ENCODE measurements around the gene SPARC. TPM values are rescaled to one million over a fixed set of nuclear protein-coding genes. Genes with fewer than 3 reads are reported as not detected.

The SPARC gene
- total RNA-seq, 1 experiment from 2014 or later: 320 TPM

- H3K23me2 ChIP-seq (ENCODE audit: insufficient read length, low read depth, low read length, poor library complexity, severe bottlenecking): peaks cover 11% of the 10 kb centered on the region
- H3K4ac ChIP-seq (ENCODE audit: low read depth, low read length): no peak overlapping the region
- H2BK5ac ChIP-seq (ENCODE audit: insufficient read length, low read length): no peak overlapping the region
- peak overlapping the region; percentile 37 for H3T11ph ChIP-seq (ENCODE audit: low read length)
- no peaks in the 10 kb centered on the region for H3K79me1 ChIP-seq (ENCODE audit: insufficient read depth, low read depth, low read length, poor library complexity, severe bottlenecking)
- H3K4me3 Mint-ChIP-seq: peak overlapping the region; percentile 88 to 92
- no peak overlapping the region for H4K5ac ChIP-seq (ENCODE audit: insufficient read length, low read depth, low read length)
- no peaks in the 10 kb centered on the region for H3K9me3 Mint-ChIP-seq
- H2AFZ ChIP-seq (ENCODE audit: low read length): no peak overlapping the region
- H3K27ac ChIP-seq (ENCODE audit: insufficient read length, low read depth, low read length): no peak overlapping the region
- H2BK120ac ChIP-seq (ENCODE audit: low read depth, low read length, poor library complexity, severe bottlenecking): no peak overlapping the region
- no peaks in the 10 kb centered on the region for H3K9me3 ChIP-seq (ENCODE audit: control insufficient read depth, low read depth, low read length)
- TF ChIP-seq CTCF (conservative IDR thresholded peaks at IDR 0.05): peak; percentile 61
- no peak overlapping the region for H3K18ac ChIP-seq (ENCODE audit: insufficient read length, low read depth, low read length)
- peak overlapping the region; percentile 79 to 92 (median 89) for H3K27ac Mint-ChIP-seq
- H4K20me1 ChIP-seq (ENCODE audit: control insufficient read depth, insufficient read depth, insufficient read length): no peaks in the 10 kb centered on the region
- no peak overlapping the region for H3K56ac ChIP-seq (ENCODE audit: insufficient read length, low read depth, low read length)
- H3K23ac ChIP-seq (ENCODE audit: insufficient read length, low read depth, low read length): no peak overlapping the region
- no peak overlapping the region for H2BK12ac ChIP-seq (ENCODE audit: insufficient read length, low read depth, low read length)
- H3K4me1 ChIP-seq (ENCODE audit: insufficient read depth, low read length): peaks cover 5% of the 10 kb centered on the region; the same call in 1 of the 2 replicates
- no peak overlapping the region for H2BK15ac ChIP-seq (ENCODE audit: low read depth, low read length)
- no peaks in the 10 kb centered on the region for H3K79me2 ChIP-seq (ENCODE audit: insufficient read depth, low read length)
- H3K9ac ChIP-seq (ENCODE audit: extremely low read depth, insufficient read length, low read length): no peak overlapping the region
- peaks cover 3 to 10% (median 6%) of the 10 kb centered on the region in 3 experiments; a peak in 4 of 7 replicates for H3K36me3 Mint-ChIP-seq (ENCODE audit: insufficient read depth in 1 of 3, low read depth in 3 of 3)
- DNase-seq: peak; percentile 91
- no peak overlapping the region for H2AK5ac ChIP-seq (ENCODE audit: insufficient read length, low read length)
- no peak overlapping the region for H4K91ac ChIP-seq (ENCODE audit: insufficient read length, low read depth, low read length)
- H2BK20ac ChIP-seq (ENCODE audit: low read depth, low read length, poor library complexity, severe bottlenecking): no peak overlapping the region
- H3K4me1 Mint-ChIP-seq: peaks cover 38 to 39% of the 10 kb centered on the region in 2 experiments
- H3K4me2 ChIP-seq (ENCODE audit: insufficient read depth, insufficient read length, low read length): peak overlapping the region; percentile 48
- H4K8ac ChIP-seq (replicated peaks; ENCODE audit: insufficient read length, low read depth, low read length): no peak overlapping the region
- H3K27me3 Mint-ChIP-seq (ENCODE audit: low read depth): no peaks in the 10 kb centered on the region
- no CpG with 5 or more reads among the region's 8 CpGs for WGBS (ENCODE audit: extremely low coverage, insufficient read length, low lambda C conversion rate)
- H3K27me3 ChIP-seq (ENCODE audit: insufficient read depth, low read length): no peaks in the 10 kb centered on the region
- no peak overlapping the region for H3K14ac ChIP-seq (ENCODE audit: insufficient read depth, low read length)
Observed at GRCh38 chr5:151684690-151685361, 1.9 kb downstream of the SPARC start.

Measured in H9 (cell line).